ENCODE data around the gene SHISAL2A.

The SHISAL2A gene

DNA sequence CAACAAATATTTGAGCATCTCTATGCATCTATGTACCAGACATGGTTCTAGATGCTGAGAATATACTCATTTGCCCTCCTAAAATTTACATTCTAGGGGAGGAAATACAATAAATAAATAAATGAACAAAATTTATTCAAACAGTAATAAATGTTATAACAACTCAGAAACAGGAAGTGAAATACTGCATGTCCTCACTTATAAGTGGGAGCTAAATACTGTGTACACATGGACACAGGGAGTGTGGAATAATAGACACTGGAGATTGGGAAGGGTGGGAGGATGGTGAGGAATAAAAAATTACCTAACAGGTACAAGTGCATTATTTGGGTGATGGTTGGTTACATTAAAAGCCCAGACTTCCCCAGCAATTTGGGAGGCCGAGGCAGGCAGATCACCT is 60.9 kb downstream of the SHISAL2A start:
- FAIRE-seq (no peak), DNase-seq (ENCODE audit: insufficient read length, low spot score) (no peak)
- TF ChIP-seq CTCF (IDR thresholded peaks at IDR 0.05; ENCODE audit: insufficient read depth, missing control alignments) = no peak

DNA sequence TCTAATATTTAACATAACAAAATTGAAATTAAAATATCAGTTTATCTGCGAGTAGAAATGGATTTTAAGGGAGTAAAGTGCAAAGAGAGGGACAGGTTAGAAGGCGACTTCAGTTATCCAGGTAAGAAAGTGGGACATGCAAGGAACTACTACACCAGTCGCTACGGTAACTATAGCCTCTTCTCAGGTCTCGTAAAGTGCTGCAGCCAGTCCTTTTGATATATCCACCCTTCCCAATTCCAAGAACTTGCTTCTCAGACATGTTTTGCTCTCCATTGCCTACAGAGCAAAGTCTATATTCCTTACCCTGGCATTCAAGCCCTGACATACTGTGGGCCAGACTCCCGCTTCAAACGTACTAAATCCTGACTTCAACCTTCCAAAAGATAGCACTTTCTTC is 62.7 kb downstream of the SHISAL2A start:
- TF ChIP-seq CTCF (IDR thresholded peaks at IDR 0.05; ENCODE audit: insufficient read depth, missing control alignments) = no peak
- FAIRE-seq (no peak), DNase-seq (ENCODE audit: insufficient read length, low spot score) (no peak)

DNA sequence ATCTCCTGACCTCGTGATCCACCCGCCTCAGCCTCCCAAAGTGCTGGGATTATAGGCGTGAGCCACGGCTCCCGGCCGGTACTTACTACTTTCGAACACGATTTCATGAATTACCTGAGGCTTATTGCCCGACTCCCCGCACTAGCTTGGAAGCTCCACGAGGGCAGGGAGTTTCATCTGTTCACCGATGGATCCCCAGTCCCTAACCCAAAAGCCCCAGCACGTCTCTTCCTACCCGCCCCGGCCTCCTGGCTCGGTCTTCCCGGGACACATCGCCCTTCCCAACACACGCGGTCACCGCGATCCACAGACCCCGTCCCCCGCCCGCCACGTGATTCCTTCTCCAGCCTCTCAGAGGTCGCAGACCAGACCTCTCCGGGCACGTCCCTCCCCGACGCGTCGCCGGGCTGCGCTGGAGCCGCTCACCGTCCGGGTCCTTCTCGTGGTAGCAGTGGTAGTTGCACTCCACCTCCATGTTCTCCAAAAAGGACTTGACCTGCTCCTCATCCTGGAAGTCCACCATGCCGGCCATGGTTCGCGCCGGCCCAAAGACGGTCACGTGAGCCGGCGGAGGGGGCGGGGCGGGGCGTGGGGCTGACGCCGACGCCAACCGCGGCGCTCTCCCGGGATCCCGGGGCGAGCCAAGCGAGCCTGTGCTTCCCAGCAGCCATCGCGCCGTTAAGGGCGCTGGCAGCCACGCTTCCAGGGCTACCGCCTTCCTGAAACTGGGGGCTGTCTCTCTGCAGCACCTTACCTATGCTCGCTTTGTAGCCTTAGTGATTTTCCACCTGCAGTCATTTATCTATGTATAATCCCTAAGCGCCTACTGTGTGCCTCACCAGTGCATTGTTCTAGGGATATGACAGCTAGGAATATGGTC is 65.1 kb downstream of the SHISAL2A start, which contains the start of gene COA7:
COA7 (minus strand) TSS at position 553 of the 880 bp plus-strand sequence; CDS start at position 532, 21 bp downstream.
- FAIRE-seq (no peak), DNase-seq (ENCODE audit: insufficient read length, low spot score) (peak; percentile 48)
- TF ChIP-seq CTCF (IDR thresholded peaks at IDR 0.05; ENCODE audit: insufficient read depth, missing control alignments) = no peak

- FAIRE-seq (peak; percentile 51), DNase-seq (ENCODE audit: insufficient read length, low spot score) (peak; percentile 41)
- no peak for TF ChIP-seq CTCF (IDR thresholded peaks at IDR 0.05; ENCODE audit: insufficient read depth, missing control alignments)
These were observed 70.2 kb downstream of the SHISAL2A start for GRCh38 chr1:52702886-52703787.

DNA sequence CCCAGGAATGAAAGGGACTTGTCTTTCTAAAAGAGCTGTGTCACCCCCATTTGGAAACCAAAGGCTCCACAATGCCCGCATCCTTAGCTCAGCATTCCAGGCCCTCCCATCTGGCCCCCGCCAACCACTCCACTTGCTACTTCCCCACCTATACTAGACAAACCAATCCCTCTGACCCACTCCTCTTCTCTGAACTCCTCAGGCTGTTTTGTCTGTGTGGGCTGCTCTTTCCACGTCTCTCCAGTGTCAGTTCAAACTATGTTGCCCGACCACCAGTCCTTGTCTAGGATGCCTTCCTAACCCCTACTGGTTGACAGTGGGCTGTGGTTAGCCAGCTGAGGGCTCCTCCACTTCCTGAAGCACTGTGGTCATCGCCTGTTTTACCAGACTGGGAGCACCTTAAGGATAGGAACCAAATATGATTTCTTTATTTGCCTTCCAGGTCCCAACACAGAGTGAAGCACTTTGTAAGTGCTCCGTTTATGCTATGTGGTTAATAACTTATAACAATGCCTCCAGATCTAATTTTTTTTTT is 73.2 kb downstream of the SHISAL2A start:
- FAIRE-seq (no peak), DNase-seq (ENCODE audit: insufficient read length, low spot score) (no peak)
- TF ChIP-seq CTCF (IDR thresholded peaks at IDR 0.05; ENCODE audit: insufficient read depth, missing control alignments) = no peak

Measured in D721Med (cell line).